DOHH2 (cell line): ENCODE measurements around the gene NSMCE1.

Source experiments
- H3F3A ChIP-seq: fragments of 200-600 bp; sonication (generic), shearing (Covaris generic); 2 replicates; pipeline ENCODE4 v1.6.0; 2016; ENCODE audit warnings: antibody characterized with exemption, mild to moderate bottlenecking; ENCODE audit not compliant: control insufficient read depth, insufficient read depth
- H3K27ac ChIP-seq: fragments of 200-600 bp; sonication (generic); 2 replicates; pipeline ENCODE4 v1.5.1; 2014; ENCODE audit warnings: low read depth, mild to moderate bottlenecking, low read length, moderate library complexity
- H3K27me3 ChIP-seq: fragments of 200-600 bp; sonication (generic); 2 replicates; pipeline ENCODE4 v1.6.1; 2014; ENCODE audit warnings: mild to moderate bottlenecking, low read length, mixed read lengths; ENCODE audit not compliant: control insufficient read depth
- H3K36me3 ChIP-seq: fragments of 200-600 bp; sonication (generic); 2 replicates; pipeline ENCODE4 v1.6.1; 2014; ENCODE audit warnings: mild to moderate bottlenecking, low read length, moderate library complexity, mixed read lengths; ENCODE audit not compliant: control insufficient read depth
- H3K4me1 ChIP-seq: fragments of 200-600 bp; sonication (generic); 2 replicates; pipeline ENCODE4 v1.6.1; 2014; ENCODE audit warnings: mild to moderate bottlenecking, low read length, mixed read lengths; ENCODE audit not compliant: control insufficient read depth
- H3K4me2 ChIP-seq: fragments of 200-600 bp; sonication (generic); 2 replicates; pipeline ENCODE4 v1.6.0; 2014; ENCODE audit warnings: mild to moderate bottlenecking, low read length, moderate library complexity
- H3K4me3 ChIP-seq: fragments of 200-600 bp; sonication (generic); 2 replicates; pipeline ENCODE4 v1.5.1; 2014; ENCODE audit warnings: mild to moderate bottlenecking, low read length, mixed read lengths
- H3K79me2 ChIP-seq: fragments of 200-600 bp; sonication (generic); 2 replicates; pipeline ENCODE4 v1.6.1; 2014; ENCODE audit warnings: mild to moderate bottlenecking, low read length, mixed read lengths; ENCODE audit not compliant: control insufficient read depth
- H3K9me2 ChIP-seq: fragments of 200-600 bp; sonication (generic); replicated peaks from 2 replicates; pipeline ENCODE4 v1.6.1; 2014; ENCODE audit warnings: mild to moderate bottlenecking, low read length, mixed read lengths; ENCODE audit not compliant: control insufficient read depth
- H3K9me3 ChIP-seq: fragments of 200-600 bp; sonication (generic); 2 replicates; pipeline ENCODE4 v1.6.1; 2014; ENCODE audit warnings: antibody characterized with exemption, low read length, mixed read lengths; ENCODE audit not compliant: control insufficient read depth, insufficient read depth
- H4K20me1 ChIP-seq: fragments of 200-600 bp; sonication (generic); 2 replicates; pipeline ENCODE4 v1.6.0; 2014; ENCODE audit warnings: low read depth, mild to moderate bottlenecking, antibody characterized with exemption, low read length, moderate library complexity; ENCODE audit not compliant: control insufficient read depth, insufficient read depth
- EZH2phosphoT487 ChIP-seq: fragments of 200-600 bp; sonication (generic); IDR thresholded peaks from 2 replicates; pipeline ENCODE4 v1.6.1; 2017; ENCODE audit warnings: borderline replicate concordance, mild to moderate bottlenecking, antibody characterized with exemption, low read length, moderate library complexity, mixed read lengths
- TF ChIP-seq, protein P1 (sequence below): fragments of 200-600 bp; sonication (generic); IDR thresholded peaks from one replicate; pipeline ENCODE4 v1.5.1; 2014; ENCODE audit warnings: antibody characterized with exemption, mild to moderate bottlenecking, low read depth, low read length; ENCODE audit not compliant: poor library complexity, severe bottlenecking

NSMCE1 gene, protein sequence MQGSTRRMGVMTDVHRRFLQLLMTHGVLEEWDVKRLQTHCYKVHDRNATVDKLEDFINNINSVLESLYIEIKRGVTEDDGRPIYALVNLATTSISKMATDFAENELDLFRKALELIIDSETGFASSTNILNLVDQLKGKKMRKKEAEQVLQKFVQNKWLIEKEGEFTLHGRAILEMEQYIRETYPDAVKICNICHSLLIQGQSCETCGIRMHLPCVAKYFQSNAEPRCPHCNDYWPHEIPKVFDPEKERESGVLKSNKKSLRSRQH

DNA sequence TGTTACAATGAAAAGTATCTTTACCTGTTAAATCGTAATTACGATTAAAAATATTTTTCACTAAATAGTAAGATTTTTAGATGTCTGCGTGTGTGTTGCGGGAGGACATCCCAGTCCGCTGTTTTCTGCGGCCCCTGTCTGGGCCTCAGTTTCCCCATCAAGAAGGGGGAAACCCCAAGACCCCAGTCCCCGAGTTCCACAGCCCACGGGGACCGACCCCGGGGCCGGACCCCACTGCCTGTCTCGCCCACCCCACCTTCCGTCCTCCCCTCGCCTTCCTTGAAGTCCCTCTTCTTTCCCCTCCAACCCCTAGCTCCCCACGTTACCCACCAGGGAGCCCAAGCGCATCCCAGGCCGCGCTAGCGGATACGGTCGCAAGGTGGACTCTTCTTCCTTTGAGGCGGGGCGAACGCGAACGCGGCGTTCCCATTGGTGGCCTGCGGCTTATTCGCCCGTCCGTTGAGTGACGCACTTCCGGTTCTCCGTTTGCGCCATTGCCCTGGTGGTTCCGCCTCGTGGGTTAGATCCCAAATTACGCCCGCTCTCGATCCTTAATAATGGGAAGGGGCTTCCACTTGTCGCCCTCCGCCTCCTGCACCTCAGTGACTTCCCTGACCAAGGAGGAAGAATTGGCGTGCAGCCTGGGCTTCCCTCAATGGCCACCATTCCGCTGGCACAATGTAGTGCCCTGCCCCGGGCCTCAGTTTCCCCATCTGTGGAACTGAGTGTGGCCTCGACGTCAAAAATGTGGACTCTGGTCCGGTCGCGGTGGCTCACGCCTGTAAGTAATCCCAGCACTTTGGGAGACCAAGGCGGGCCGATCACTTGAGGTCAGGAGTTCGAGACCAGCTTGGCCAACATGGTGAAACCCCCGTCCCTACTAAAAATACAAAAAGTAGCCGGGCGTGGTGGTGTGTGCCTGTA is at the start of gene NSMCE1:
Gene NSMCE1 (minus strand): TSS at position 397 of the 924 bp plus-strand sequence. CDS start 11,202 bp downstream, outside the sequence.
- Histone ChIP-seq H3K4me3 (peak within 1 kb of the TSS; percentile 83), H3K4me2 (peak within 1 kb of the TSS; percentile 87), H3F3A (peaks cover 37% of the 10 kb centered on the region), H3K36me3 (peaks cover 8% of the 10 kb centered on the region; the same call in 1 of the 2 replicates), H3K4me1 (peaks cover 90% of the 10 kb centered on the region), H3K9me2 (no peaks in the 10 kb centered on the region), H3K27ac (peak within 1 kb of the TSS; percentile 80), H3K9me3 (no peaks in the 10 kb centered on the region), H4K20me1 (no peaks in the 10 kb centered on the region), H3K79me2 (peaks cover 39% of the 10 kb centered on the region), H3K27me3 (no peaks in the 10 kb centered on the region)
- TF ChIP-seq EZH2phosphoT487, result no peak
- TF ChIP-seq, protein P1, sequence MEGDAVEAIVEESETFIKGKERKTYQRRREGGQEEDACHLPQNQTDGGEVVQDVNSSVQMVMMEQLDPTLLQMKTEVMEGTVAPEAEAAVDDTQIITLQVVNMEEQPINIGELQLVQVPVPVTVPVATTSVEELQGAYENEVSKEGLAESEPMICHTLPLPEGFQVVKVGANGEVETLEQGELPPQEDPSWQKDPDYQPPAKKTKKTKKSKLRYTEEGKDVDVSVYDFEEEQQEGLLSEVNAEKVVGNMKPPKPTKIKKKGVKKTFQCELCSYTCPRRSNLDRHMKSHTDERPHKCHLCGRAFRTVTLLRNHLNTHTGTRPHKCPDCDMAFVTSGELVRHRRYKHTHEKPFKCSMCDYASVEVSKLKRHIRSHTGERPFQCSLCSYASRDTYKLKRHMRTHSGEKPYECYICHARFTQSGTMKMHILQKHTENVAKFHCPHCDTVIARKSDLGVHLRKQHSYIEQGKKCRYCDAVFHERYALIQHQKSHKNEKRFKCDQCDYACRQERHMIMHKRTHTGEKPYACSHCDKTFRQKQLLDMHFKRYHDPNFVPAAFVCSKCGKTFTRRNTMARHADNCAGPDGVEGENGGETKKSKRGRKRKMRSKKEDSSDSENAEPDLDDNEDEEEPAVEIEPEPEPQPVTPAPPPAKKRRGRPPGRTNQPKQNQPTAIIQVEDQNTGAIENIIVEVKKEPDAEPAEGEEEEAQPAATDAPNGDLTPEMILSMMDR, result peak; percentile 10

DNA sequence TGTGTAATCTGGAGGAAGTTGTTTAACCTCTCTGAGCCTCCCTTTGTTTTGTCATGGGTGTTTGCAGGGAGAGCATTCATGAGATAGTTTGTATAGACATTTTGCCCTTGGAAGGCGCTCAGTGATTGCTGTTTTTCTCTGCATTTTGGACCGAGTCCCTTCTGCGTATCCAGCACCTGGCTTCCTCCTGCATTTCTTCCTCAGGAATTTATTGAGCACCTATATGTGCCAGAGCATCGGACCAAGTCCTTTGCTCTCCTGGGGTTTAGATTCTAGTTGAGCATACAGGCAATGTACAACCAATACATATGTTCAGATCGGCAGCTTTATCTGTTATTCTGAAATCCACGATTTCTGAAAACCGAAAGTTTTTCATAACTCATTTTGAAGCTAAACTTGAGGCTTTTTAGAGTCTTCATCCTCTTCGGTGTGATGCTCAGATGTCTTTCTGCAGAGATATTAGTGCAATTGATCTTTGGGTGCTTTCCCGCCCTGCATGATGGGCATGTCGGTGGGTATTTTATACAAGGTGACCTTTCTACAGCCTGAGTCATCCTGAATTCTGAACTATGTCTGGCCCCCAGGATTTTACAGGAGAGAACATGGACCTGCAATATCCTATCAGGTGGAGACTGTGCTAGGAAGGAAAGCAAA is 49.3 kb upstream of the NSMCE1 start:
- Histone ChIP-seq H3K4me3 (peak overlapping the region; percentile 93), H3K27me3 (no peaks in the 10 kb centered on the region), H3K9me3 (no peaks in the 10 kb centered on the region), H3K36me3 (peaks cover 80% of the 10 kb centered on the region), H3K4me1 (peaks cover 78% of the 10 kb centered on the region), H3K4me2 (peak overlapping the region; percentile 93), H3K79me2 (peaks cover 96% of the 10 kb centered on the region), H4K20me1 (peaks cover 43% of the 10 kb centered on the region), H3K9me2 (no peaks in the 10 kb centered on the region), H3F3A (peaks cover 6% of the 10 kb centered on the region; the same call in 1 of the 2 replicates), H3K27ac (peak overlapping the region; percentile 60)
- TF ChIP-seq, protein P1, result no peak
- no peak for TF ChIP-seq EZH2phosphoT487

GRCh38 chr16:27317320-27317719 is 48.7 kb upstream of the NSMCE1 start:
- H3K79me2 ChIP-seq, result peaks cover 91% of the 10 kb centered on the region

More at GRCh38 chr16:27317320-27317719, 48.7 kb upstream of the NSMCE1 start:
- Histone ChIP-seq H3F3A (peaks cover 6% of the 10 kb centered on the region; the same call in 1 of the 2 replicates), H3K9me3 (no peaks in the 10 kb centered on the region), H3K36me3 (peaks cover 74% of the 10 kb centered on the region), H4K20me1 (peaks cover 37% of the 10 kb centered on the region), H3K27me3 (no peaks in the 10 kb centered on the region), H3K9me2 (no peaks in the 10 kb centered on the region), H3K4me3 (peak overlapping the region; percentile 93), H3K27ac (peak overlapping the region; percentile 60), H3K4me2 (peak overlapping the region; percentile 93), H3K4me1 (peaks cover 76% of the 10 kb centered on the region)
- TF ChIP-seq, protein P1, result no peak
- TF ChIP-seq EZH2phosphoT487, result no peak
